Mucosa of descending colon (tissue), 3 donors: ENCODE measurements around the gene IL26. TPM values are rescaled to one million over a fixed set of nuclear protein-coding genes. Genes with fewer than 3 reads are reported as not detected.

Experiments
- ATAC-seq: fragments of 200-7000 bp; cut with Tn5 transposase; one replicate; pipeline ENCODE4 v1.9.1; 2020; ENCODE audit warnings: mild to moderate bottlenecking, moderate library complexity
- DNase-seq, 3 donors: peaks; one replicate each; pipeline ENCODE4 v3.0.0-alpha.2; 2020
- H3K36me3 ChIP-seq: fragments of 200-600 bp; one replicate; pipeline ENCODE4 v1.8.0; 2021; ENCODE audit warnings: low read depth, mild to moderate bottlenecking
- H3K4me1 ChIP-seq: fragments of 200-600 bp; one replicate; pipeline ENCODE4 v1.8.0; 2021; ENCODE audit warnings: low read depth, mild to moderate bottlenecking
- H3K4me3 ChIP-seq: fragments of 200-600 bp; one replicate; pipeline ENCODE4 v1.8.0; 2021; ENCODE audit warnings: mild to moderate bottlenecking
- H3K9me3 ChIP-seq: fragments of 200-600 bp; one replicate; pipeline ENCODE4 v1.8.0; 2021; ENCODE audit warnings: mild to moderate bottlenecking
- CTCF ChIP-seq: fragments of 200-600 bp; IDR thresholded peaks from one replicate; pipeline ENCODE4 v1.8.0; 2022; ENCODE audit warnings: antibody characterized with exemption, mild to moderate bottlenecking
- intact Hi-C, 2 donors: fragments of 100-400 bp; cut with DNase I in 1 of 2; cut with micrococcal nuclease in 1 of 2; formaldehyde crosslinking; loops; one replicate each; pipeline versions ENCODE4 v1.11.0 to v1.11.1; 2022; cut with DNase I, micrococcal nuclease
- total RNA-seq, 3 donors: library from RNA; stranded (reverse); fragmentation: NEBNext Ultra II Directional in 2 of 3; extraction: Animal tissue kit (Norgen Biotek cat#: 25700) in 2 of 3; gene quantifications; one replicate each; pipeline versions ENCODE4 v1.2.1 to v1.2.4, GENCODE V29; 2021 to 2023
- donor health status: DM: no; HTN: no; CAD: no; lungs with moderate emphysema.
- donor health status: DM: no; HTN: no; CAD: no.
- donor health status: DM: no; HTN: yes; CAD: no.

Gene IL26
- total RNA-seq, 3 donors from 2014 or later: not detected

GRCh38 chr12:68234140-68234539 is 8.5 kb upstream of the IL26 start:
- Histone ChIP-seq H3K4me1 (no peaks in the 10 kb centered on the region), H3K36me3 (no peaks in the 10 kb centered on the region), H3K4me3 (no peak overlapping the region), H3K9me3 (no peaks in the 10 kb centered on the region)
- ATAC-seq: no peak
- intact Hi-C loops: no loop called here
- DNase-seq: no peak
- no peak for TF ChIP-seq CTCF

GRCh38 chr12:68233498-68233897 is 7.9 kb upstream of the IL26 start:
- ATAC-seq: no peak
- Histone ChIP-seq H3K4me3 (no peak overlapping the region), H3K36me3 (no peaks in the 10 kb centered on the region), H3K4me1 (no peaks in the 10 kb centered on the region), H3K9me3 (no peaks in the 10 kb centered on the region)
- TF ChIP-seq CTCF: no peak
- no peak for DNase-seq
- intact Hi-C loops: no loop called here

GRCh38 chr12:68231691-68232090 is 6.1 kb upstream of the IL26 start:
- no peak overlapping the region for H3K4me3 ChIP-seq
- intact Hi-C loops: no loop called here
- no peak for ATAC-seq
- no peaks in the 10 kb centered on the region for H3K36me3 ChIP-seq
- TF ChIP-seq CTCF: no peak
- no peaks in the 10 kb centered on the region for H3K4me1 ChIP-seq
- no peak for DNase-seq
- no peaks in the 10 kb centered on the region for H3K9me3 ChIP-seq

GRCh38 chr12:68231229-68231628 is 5.6 kb upstream of the IL26 start:
- DNase-seq: no peak

GRCh38 chr12:68229956-68230355 is 4.3 kb upstream of the IL26 start:
- H3K9me3 ChIP-seq: no peaks in the 10 kb centered on the region
- no peak for TF ChIP-seq CTCF
- H3K36me3 ChIP-seq: no peaks in the 10 kb centered on the region
- H3K4me1 ChIP-seq: no peaks in the 10 kb centered on the region
- H3K4me3 ChIP-seq: no peak overlapping the region
- ATAC-seq (no peak), DNase-seq (no peak)
- intact Hi-C loops: no loop called here

More at GRCh38 chr12:68231229-68231628, 5.6 kb upstream of the IL26 start:
- Histone ChIP-seq H3K36me3 (no peaks in the 10 kb centered on the region), H3K4me1 (no peaks in the 10 kb centered on the region), H3K9me3 (no peaks in the 10 kb centered on the region), H3K4me3 (no peak overlapping the region)
- intact Hi-C loops: no loop called here
- ATAC-seq: no peak
- no peak for TF ChIP-seq CTCF

- H3K9me3 ChIP-seq: no peaks in the 10 kb centered on the region
- H3K4me1 ChIP-seq: no peaks in the 10 kb centered on the region
- intact Hi-C loops: no loop called here
- DNase-seq (no peak), ATAC-seq (no peak)
- TF ChIP-seq CTCF: no peak
- no peaks in the 10 kb centered on the region for H3K36me3 ChIP-seq
- no peak overlapping the region for H3K4me3 ChIP-seq
Measured at GRCh38 chr12:68227356-68227755, 1.7 kb upstream of the IL26 start.
